Left renal pelvis (tissue), 4 donors: ENCODE measurements around the gene ITGA8. TPM values are rescaled to one million over a fixed set of nuclear protein-coding genes. Genes with fewer than 3 reads are reported as not detected.
"Not testable (repeated sequence)": the region's sequence is repeated elsewhere in the genome, so short reads cannot be mapped to it uniquely, and the experiment has no call there.

ENCODE experiments used
- DNase-seq, 4 donors: peaks; one replicate each; pipeline ENCODE4 v3.0.0-alpha.2; 2013; ENCODE audit warnings: low read depth in 4 of 4, low spot score in 3 of 4
- polyA plus RNA-seq, 4 donors: library from polyadenylated mRNA; unstranded; fragments of 120-200 nt; gene quantifications; one replicate each; pipeline ENCODE4 v1.2.1, GENCODE V29; 2013; ENCODE audit not compliant: insufficient read length in 4 of 4

Gene ITGA8
- 10 to 100 TPM; 28.3 to 51.0 (median 43.9) TPM for polyA plus RNA-seq

DNA sequence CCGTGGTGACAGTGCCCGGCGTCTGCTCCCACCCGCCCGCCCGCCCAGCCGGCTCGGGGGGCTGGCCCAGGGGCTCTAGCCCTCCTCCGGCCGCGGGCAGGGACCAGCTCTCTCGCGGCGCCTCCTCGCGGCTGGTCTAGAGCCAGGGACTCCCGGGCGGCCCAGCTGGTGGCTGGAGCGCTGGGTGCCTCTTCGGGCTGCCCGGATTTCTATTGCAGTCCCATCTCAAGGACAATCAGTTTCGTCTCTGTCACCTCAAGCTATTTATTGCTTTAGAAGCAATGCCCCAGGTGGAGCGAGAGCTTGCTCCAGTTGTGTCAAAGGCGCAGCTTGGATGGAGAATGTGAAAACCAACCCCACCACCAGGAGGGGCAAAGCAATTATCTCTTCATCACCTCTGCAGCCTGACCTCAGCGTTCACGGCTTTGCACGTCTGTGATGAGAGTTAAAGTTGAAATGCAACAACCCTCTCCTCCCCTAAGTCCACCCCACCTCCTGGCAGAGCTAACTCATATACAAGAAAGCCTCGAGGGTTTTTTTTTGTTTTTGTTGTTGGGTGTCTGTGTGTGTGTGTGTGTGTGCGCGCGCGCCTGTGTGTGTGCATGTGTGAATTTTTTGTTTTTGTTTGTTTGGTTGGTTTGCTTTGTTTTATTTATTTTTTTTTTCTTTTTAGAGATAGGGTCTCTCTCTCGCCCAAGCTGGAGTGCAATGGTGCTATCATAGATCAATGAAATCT lies at the start of gene ITGA8:
Gene ITGA8 (minus strand): TSS at position 24 of the 736 bp plus-strand sequence. CDS start 151 bp downstream, outside the sequence.
- no peak for DNase-seq

- DNase-seq, result no peak
Observed at GRCh38 chr10:15764892-15765454, 45.3 kb upstream of the ITGA8 start.

DNA sequence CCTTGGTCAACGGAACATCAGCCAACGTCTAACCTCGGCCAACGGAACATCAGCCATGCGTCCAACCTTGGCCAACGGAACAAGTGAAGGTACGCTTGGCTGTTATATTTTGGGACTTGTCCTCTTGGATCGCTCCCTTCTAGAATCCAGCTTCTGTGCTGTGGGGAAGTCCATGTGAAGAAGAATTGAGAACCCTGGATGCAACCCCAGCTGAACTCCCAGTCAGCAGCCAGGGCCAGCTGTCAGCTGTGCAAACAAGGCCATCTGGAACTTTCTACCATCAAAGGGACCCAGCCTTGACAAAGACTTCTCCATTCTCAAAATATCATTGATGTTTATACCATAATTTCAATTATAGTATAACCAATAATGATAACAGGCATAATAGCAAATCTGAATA lies 43.3 kb upstream of the ITGA8 start:
- DNase-seq, result no peak

GRCh38 chr10:15762239-15762638 lies 42.5 kb upstream of the ITGA8 start:
- not testable (repeated sequence) for DNase-seq

- DNase-seq, result not testable (repeated sequence)
Observed at GRCh38 chr10:15761224-15761623, 41.5 kb upstream of the ITGA8 start.

GRCh38 chr10:15760681-15761080 lies 41.0 kb upstream of the ITGA8 start:
- no peak for DNase-seq

GRCh38 chr10:15759265-15759664 lies 39.5 kb upstream of the ITGA8 start:
- no peak for DNase-seq

- DNase-seq, result no peak
Observed at GRCh38 chr10:15758618-15759017, 38.9 kb upstream of the ITGA8 start.

DNA sequence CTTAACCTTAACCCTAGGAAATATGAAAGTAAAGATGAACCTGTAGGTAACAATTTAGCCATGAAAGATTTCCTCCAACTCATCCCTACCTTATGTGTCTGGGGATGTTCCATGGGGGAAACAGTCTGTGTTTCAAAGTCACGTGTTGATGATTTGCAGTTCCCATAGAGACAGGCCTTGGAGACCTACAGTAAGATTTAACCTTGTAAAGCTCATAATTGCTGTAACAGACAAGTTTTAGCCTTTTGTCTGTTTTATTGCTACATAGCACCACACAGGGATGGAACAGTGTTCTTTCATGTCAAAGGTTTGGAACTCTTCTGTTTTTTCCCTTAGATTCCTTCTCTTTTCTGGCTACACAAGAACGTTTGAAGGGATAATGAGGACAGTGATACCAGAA lies 35.2 kb upstream of the ITGA8 start:
- no peak for DNase-seq

GRCh38 chr10:15751046-15751445 lies 31.3 kb upstream of the ITGA8 start:
- no peak for DNase-seq

- no peak for DNase-seq
Observed at GRCh38 chr10:15748126-15748525, 28.4 kb upstream of the ITGA8 start.

DNA sequence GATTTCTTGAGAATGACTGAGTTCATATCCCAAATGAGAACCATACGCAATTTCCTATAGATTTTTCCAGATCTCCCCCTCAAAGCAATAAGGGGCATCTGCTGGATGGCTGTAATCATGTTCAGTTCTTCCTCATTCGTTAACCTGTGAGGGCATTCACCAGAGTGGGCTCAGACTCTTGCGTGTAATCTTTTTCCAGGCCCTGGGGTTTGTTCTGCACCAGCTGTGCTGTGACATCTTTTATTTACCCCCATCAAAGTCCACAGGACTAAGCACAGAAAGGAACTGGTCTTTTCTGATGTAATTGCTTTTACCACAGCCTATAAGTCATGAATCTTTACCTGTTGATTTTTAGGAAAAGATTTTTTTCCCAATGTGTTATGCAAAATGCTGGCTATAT lies 27.9 kb upstream of the ITGA8 start:
- DNase-seq, result no peak

GRCh38 chr10:15745751-15746150 lies 26.0 kb upstream of the ITGA8 start:
- peak in 1 of 4 donors; percentile 71 for DNase-seq

- DNase-seq, result no peak
Observed at GRCh38 chr10:15744217-15744865, 24.6 kb upstream of the ITGA8 start.

DNA sequence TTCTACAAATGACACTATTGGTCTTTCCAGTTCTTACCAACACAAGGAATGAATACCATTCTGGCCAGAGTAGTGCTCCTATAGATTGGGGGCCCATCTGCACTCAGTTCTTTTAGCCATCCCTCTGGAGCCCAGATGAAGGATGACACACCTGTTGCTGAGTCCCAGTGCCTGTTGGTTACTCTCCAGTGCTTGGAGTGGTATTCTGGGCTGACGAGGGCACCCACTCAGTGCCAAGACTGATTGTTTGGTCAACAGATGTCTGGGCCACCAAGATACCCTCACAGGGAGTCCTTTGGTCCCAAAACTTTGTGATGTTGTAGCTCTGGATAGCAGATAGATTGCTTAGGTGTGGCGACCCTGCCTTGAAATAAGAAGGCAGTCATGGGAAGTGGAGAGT lies 23.7 kb upstream of the ITGA8 start:
- DNase-seq, result no peak

- no peak for DNase-seq
Observed at GRCh38 chr10:15742836-15743235, 23.1 kb upstream of the ITGA8 start.

- DNase-seq, result no peak
Observed at GRCh38 chr10:15742102-15742501, 22.4 kb upstream of the ITGA8 start.

- DNase-seq, result no peak
Observed at GRCh38 chr10:15741581-15741980, 21.9 kb upstream of the ITGA8 start.

DNA sequence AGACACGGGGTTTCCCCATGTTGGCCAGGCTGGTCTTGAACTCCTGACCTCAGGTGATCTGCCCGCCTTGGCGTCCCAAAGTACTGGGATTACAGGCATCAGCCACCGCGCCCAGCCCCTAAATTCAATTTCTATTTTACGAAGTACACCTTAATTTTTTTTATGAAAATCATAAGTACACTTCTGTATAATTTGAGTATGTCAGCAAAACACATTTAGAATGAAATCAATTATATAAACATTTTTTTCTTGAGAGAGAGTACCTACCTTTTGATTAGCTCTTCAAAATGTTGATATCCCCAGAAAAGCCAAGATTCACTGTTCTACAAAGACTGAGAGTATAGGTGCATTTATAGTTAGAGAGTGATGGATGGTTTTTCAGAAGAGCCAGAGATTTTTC lies 20.5 kb upstream of the ITGA8 start:
- no peak for DNase-seq

DNA sequence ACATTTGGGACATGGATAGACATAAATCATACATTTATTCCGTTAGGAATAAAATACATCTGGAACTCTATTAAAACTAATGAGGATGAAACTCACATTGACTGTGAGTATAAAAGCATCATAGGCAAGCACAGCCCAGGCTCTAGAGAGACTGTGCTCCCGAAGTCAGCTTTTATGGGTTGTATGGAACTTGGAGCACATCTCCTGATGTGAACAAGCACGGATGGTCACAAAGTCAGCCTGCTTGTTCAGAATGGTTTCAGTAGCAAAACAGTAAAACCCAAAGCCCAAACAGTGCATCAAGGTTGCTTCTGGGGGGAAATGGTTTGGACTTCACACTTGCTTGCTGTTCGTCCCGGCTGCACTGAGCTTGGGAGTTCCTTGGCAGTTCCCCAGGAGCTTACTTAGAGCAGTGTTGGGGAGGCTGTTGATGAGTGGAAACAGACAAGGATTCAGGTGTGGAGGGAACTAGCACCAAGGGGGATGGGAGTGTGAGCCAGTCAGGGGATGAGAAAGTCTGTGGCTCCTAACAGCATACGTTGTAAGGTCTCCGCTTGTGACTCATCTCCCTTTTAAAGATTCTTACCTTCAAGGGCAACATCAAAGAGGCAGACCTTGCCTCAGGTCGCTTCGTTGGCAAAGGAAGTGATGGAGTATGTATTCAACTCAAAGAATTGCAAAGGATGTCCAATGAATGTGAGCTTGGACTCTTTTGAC lies 19.7 kb upstream of the ITGA8 start:
- DNase-seq, result no peak

GRCh38 chr10:15738270-15738925 lies 18.7 kb upstream of the ITGA8 start:
- no peak for DNase-seq
